UCSD-AML1 (cell line): ENCODE measurements around the gene DNAI4.
"Not testable (repeated sequence)": the region's sequence is repeated elsewhere in the genome, so short reads cannot be mapped to it uniquely, and the experiment has no call there.

Source experiments
- DNase-seq: peaks from one replicate; lab custom pipeline; 2025; ENCODE audit not compliant: unreplicated experiment; lab: John Stamatoyannopoulos, UW

Gene DNAI4

DNA sequence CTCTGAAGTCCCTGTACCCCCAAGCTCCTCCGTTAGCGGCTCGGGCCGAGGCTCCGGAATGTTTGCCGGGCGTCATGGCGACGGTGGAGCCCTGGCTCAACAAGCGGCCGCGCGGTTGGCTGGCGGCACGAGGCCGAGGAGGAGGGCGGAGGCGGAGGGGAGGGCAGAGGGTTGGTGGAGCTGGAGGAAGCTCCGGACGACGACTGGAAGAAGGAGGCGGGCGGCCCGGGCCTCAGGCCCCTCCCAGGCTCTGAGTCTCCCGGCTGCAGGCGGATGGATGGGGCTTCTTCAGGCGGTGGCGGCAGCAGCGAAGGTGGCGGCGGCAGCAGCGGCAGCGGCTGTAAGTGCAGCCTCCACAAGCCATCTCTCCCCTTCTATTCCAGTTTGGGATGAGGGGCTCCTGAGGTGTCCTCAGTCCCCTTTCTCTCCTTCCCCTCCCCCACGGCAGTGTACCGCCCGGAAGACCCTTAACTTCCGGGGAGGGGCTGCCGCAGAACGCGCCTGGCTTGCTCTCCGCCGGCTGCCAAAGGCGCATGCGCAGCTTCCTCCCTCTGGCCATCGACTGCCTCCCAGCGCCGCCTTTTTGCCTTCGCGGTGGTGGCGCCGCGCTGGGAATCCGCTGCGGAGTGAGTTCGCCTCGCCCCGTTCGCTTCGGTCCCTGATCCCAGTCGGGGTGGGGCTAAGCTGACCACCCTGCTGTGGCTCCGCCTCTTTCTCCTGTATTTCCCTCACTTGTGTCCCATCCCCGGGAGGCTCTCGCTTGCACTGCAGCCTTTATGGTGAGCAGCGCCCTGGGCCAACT is at the start of gene DNAI4, which contains the start of gene MIER1:
TSS of gene DNAI4 (minus strand) at position 101 of the 802 bp plus-strand sequence. CDS start at position 76, 25 bp downstream.
TSS of gene MIER1 (plus strand) at position 235 of the 802 bp plus-strand sequence. CDS start at position 274, 39 bp downstream.
- peak; percentile 99 for DNase-seq

DNA sequence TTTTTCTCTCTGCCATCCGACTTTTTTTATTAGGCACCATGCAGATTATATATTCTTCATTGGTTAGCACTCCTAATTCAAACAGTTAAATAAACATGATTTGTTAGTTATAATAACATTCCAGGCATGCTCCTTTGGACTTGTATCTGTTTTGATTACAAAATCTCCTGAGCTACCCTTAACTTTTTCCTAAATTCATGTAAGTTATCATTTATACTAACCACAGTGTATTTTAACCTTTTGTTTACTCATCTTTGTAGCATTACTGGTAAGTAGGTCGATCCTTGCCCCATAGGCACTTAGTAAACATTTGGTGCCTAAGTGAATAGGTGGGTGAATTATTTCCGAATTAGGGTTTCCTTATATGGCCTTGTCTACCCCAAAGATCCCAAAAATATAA is 43.9 kb upstream of the DNAI4 start:
- DNase-seq: no peak

DNA sequence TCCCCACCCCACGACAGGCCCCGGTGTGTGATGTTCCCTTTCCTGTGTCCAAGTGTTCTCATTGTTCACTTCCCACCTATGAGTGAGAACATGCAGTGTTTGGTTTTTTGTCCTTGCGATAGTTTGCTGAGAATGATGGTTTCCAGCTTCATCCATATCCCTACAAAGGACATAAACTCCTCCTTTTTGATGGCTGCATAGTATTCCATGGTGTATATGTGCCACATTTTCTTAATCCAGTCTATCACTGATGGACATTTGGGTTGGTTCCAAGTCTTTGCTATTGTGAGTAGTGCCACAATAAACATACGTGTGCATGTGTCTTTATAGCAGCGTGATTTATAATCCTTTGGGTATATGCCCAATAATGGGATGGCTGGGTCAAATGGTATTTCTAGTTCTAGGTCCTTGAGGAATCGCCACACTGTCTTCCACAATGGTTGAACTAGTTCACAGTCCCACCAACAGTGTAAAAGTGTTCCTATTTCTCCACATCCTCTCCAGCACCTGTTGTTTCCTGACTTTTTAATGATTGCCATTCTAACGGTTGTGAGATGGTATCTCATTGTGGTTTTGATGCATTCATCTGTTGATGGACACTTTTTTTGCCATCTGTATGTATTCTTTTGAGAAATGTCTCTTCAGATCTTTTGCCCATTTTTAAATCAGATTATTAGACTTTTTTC is 41.7 kb upstream of the DNAI4 start:
- not testable (repeated sequence) for DNase-seq

DNA sequence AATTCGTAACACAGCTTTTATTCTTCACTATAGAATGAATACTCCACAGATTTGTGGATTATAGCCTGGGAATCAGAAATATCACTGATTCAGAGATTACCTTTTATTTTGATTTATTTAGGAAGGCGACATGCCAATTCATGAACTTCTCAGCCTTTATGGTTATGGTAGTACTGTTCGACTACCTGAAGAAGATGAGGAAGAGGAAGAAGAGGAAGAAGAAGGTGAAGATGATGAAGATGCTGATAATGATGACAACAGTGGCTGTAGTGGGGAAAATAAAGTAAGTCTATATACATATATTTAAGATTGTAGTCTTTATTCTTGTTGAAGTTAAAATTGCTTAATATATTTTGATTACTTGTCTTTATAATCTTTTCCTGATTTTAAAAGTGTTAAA is 33.3 kb upstream of the DNAI4 start:
- no peak for DNase-seq

DNA sequence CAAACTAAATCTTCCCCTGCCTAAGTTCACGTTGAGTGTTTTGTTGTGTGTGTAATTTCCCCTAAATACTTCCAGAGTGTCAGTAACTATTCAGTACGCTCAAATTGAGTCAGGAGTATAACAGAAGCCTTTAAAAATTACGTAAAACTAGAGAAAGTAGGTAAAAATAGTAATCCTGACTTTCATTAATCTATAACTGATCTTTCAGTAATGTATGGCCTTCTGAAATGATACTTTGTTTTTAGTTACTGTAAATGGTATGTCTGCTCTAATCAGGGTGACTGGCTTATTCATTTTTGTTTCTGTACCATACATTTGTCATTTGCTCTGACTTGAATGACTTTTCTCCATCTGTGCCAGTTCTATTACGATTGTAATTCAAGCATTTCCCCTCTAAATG is 29.6 kb upstream of the DNAI4 start:
- no peak for DNase-seq

DNA sequence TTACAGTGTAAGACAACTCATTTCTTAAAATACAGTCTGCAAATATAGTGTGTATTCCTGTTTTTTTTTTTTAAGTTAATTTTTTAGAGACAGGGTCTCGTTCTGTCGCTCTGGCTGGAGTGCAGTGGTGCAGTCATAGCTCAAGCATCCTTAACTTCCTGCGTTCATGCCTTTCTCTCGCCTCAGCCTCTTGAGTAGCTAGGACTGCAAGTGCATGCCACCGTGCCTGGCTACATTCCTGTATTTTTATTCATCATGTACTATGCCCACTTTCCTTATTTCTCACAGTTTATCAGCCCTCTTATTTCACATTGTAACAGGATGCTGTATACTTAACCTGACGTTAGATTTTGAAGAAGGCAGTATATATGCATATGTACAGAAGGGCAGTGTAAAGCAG is 26.9 kb upstream of the DNAI4 start:
- no peak for DNase-seq

- no peak for DNase-seq
Measured at GRCh38 chr1:66947267-66947666, 22.6 kb upstream of the DNAI4 start.

GRCh38 chr1:66945316-66945715 is 20.7 kb upstream of the DNAI4 start:
- no peak for DNase-seq

GRCh38 chr1:66944330-66945274 is 19.9 kb upstream of the DNAI4 start:
- DNase-seq: no peak

GRCh38 chr1:66943361-66943969 is 18.8 kb upstream of the DNAI4 start:
- DNase-seq: no peak

DNA sequence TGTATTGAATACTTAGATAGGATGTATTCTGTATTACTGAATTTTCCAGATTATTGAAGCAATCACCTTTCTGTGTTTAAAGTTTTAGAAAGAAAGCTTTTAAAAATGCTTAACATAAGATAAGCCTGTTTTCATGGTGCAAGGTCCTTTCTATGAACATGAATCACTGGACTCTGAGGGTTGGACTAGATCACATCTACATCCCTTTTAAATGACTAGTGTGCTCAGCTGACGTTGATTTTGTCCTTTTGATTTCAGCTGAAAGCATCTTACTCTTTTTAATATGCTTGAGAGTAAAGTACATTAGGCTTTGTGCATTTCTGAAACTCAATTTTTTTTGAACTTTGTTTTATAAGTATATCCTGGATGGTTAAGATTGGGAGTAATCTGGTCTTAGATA is 16.3 kb upstream of the DNAI4 start:
- no peak for DNase-seq

- no peak for DNase-seq
Measured at GRCh38 chr1:66938613-66939012, 14.0 kb upstream of the DNAI4 start.

GRCh38 chr1:66937529-66938234 is 13.0 kb upstream of the DNAI4 start:
- DNase-seq: no peak

DNA sequence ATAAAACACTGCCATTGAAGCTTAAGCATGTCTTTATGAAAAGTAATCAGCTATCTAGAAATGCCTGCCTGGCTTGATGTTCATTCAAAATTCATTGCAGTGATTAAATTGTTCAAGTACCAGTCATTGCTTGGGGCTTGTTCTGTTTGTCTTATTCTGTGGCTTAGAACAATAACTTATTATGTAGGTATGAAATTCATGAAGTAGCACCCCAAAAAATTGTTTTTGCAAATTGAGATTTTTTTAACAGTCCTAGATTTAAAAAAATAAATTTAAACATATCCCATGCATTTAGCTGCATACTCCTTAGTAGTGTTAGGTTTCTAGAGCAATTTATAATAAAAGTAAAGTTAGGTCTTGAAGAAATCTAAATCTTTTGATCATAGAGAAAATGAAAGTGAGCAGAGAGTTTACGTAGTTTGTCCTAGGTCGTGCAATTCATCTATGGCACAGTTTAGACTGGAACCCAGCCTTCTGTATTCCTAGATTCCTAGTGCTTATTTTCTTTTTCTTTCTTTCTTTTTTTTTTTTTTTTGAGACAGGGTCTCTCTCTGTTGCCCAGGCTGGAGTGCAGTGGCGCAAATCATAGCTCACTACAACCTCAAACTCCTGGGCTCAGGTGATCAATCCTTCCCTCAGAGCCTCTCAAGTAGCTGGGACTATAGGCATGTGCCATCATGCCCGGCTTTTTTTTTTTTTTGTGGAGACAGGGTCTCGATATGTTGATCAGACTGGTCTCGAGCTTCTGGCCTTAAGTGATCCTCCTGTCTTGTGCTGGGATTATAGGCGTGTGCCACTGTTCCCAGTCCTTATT is 9.4 kb upstream of the DNAI4 start:
- DNase-seq: no peak

DNA sequence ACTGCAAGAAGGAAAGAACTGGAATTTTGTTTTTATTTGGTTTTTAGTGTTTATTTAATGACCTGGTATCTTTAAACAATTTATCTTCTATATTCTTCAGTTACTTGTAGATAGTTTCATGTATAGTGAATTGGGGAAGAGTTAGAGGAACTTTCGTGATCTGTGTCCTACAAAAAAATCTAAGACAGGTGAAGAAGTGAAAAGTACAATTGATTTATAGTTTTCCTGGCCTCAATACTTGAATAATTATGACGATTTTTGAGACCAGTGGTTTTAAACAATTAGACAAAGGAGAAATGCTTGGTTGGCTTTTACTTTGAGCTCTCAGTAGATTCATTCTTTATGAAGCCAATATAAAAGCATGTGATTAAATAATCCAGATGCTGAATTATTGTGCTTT is 7.6 kb upstream of the DNAI4 start:
- no peak for DNase-seq

- DNase-seq: no peak
Measured at GRCh38 chr1:66931590-66931989, 6.9 kb upstream of the DNAI4 start.

DNA sequence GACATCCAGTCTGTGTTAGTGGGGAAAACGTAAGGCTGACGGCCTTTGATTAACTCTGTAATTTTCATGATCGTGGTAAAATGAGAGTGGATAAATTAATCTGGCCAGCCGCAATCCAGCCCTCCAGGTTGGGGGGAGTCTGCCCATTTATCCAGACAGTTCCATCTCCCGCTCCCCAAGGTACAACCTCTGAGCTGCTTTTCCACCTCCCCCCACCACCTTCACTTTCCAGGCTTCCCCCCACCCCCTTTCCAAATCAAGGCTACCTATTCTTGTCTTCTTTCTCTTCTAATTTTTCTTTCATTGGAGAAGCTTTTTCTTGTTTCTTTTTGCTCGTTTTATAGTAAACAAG is 6.1 kb upstream of the DNAI4 start:
- DNase-seq: no peak

DNA sequence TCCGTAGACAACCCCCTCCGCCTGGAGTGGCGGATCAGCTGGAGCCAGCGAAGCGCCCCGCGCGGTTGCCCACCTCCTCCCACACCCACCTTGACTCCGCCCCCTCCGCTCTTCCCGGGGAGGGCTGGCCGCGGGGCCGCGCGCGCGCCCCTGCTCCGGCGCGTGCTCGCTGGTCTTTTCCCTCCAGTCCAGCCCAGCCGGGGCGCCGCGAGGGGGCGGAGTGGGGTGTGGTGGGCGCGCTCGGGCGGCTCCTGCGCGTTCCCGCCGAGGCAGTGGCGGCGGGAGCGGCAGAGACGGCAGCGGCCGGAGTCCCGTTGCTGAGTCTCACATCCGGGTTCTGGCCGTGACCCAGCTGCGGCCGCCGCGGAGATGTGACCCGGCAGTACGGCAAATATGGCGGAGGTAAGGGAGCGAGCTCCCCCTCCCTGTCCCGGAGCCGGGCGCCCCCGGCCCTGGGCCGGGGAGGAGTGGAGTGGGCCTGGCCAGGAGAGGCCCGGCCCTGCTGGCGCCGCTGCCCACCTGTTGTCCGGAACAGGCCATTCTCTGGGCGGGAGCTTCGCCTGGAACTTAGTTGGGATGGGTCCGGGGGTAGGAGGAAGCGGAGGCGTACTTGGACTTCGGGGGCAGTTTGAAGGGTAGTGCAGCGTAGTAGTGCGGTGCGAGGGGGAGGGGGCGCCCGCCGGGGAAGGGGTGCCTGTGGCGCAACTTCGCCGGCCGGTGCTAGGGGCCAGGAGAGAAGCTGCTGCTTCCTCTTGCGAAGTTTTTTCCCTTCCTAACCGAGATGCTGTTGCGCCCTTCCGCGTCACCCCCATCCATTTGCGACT is 5.6 kb upstream of the DNAI4 start:
- DNase-seq: peak; percentile 93

GRCh38 chr1:66929691-66929998 is 5.0 kb upstream of the DNAI4 start:
- DNase-seq: no peak
